ENCODE results near the gene RPAIN.
"Not testable (repeated sequence)": the region's sequence is repeated elsewhere in the genome, so short reads cannot be mapped to it uniquely, and the experiment has no call there.

RPAIN gene

DNA sequence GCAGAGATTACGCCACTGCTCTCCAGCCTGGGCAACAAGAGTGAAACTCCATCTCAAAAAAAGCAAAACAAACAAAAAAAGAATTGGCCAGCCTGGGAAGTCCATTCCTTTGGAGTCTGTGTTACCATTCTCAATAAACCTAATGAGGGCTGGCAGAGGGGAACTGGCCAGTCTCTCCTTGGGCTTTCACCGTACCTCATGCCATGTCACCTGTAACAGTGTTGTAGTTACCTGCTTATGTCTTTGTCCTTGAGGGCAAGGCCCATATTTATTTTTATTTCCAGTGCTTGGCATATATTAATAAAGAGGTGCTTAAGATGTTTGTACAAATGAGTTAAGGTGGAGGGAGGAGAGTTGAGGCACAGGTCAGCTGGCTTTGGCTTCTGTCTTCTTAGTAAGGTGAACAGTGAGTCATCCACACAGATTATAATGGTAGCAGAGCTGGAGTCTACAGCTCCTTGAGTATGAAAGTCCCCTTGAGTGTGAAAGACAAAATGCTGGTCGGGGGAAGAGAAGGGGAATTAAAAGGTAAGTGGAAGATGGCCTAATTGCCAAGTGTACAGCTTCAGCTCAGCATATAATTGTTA, 10.5 kb downstream of the RPAIN start:
- no peak for DNase-seq

DNA sequence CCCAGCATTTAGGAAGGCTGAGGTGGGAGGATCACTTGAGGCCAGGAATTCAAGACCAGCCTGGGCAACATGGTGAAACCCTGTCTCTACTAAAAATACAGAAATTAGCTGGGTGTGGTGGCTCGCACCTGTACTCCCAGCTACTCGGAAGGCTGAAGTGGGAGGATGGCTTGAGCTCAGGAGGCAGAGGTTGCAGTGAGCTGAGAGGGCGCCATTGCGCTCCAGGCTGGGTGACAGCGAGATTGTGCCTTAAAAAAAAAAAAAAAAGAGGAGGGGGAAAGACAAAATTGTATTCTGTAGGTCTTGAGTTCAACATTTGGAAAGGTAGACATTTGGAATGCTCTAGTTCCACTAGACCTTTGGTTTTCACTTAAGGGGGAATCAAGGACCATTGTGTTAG, 11.3 kb downstream of the RPAIN start:
- not testable (repeated sequence) for DNase-seq

DNA sequence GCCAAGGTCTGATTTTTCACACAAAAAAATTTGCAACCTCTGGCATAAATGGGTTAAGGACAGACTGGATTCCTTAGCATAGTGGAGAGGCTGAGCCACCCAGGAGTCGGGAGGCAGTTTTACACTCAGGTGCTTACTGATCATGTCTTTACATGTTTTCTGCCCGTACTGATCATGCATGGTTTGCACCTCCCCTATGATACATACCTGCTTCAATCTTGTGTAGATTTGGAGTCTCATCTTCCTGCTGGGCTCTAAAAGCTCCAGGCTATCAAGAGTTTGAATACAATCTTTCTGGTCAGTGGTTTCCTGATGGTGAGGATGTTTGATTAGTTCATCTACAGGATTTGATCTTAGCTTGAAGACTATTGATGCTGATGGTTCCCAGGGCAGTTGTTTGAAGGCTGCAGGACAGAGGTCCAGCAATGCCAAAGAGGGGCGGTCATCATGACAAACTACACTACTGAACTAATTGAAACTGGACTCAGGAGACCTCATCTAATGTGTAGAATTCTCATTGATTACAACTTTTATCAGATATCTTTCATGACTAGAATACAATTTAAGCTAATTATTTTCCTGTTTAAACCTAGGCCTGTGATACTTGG, 12.1 kb downstream of the RPAIN start:
- no peak for DNase-seq

DNA sequence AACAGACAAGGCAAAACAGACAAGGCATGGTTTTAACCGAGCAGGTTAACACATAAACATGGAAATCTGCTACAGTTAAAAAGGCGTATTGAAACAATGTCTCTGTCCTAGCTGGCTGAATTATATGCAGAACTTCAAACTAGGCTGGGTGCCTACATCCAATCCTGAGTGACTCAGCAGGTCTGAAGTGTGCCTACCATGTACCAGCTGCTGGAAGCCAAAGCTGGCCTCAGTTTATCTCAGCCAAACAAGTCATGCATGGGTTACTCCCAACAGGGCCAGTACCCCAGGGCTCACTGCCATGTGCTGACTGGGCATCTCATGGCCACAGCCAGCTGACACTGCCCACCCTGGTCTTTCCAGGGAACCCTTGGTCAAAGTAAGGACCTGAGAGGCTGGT, 15.0 kb downstream of the RPAIN start:
- no peak for DNase-seq

DNA sequence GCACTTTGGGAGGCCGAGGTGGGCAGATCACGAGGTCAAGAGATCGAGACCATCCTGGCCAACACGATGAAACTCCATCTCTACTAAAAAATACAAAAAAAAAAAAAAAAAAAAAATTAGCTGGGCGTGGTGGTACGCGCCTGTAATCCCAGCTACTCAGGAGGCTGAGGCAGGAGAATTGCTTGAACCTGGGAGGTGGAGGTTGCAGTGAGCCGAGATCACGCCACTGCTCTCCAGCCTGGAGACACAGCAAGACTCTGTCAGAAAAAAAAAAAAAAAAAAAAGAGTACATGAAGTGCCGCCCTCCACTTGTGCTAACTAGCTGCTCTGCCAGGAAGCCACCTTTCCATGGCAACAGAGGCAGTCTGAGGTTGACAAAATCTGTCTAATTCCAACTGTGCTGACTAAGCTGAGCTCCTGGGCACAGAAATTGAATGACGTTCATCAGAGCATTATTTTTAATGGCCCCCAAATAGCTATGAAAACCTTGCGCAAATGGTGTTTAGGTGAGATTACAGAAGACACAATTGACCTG, 15.9 kb downstream of the RPAIN start:
- not testable (repeated sequence) for DNase-seq

DNA sequence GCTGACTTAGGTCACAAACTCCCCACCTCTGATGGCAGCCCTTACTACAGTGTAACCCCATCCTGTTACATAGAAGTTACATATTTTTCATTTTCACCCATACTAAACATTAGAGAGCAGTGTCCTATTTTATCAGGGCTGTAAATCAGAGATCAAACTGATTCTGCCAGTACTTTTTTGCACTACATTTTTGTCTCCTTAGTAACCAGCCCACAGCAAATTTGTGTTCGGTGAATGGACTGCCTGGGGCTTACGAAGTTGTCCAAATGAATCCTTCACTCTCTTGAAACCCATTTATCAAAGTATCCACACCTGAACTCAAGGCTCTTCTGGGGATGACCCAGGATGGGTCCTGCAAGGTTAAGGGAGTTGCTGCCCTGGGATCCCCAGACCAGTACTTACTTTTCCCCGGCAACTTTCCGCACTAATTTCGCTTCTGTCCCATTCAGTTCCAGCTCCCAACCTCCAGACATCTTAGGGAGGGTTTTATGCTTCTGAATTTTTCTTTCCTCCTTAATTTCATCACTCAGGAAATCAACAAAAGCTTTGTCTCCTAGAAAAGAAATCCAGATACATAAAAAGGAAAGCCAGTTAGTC, 17.8 kb downstream of the RPAIN start:
- DNase-seq: no peak

DNA sequence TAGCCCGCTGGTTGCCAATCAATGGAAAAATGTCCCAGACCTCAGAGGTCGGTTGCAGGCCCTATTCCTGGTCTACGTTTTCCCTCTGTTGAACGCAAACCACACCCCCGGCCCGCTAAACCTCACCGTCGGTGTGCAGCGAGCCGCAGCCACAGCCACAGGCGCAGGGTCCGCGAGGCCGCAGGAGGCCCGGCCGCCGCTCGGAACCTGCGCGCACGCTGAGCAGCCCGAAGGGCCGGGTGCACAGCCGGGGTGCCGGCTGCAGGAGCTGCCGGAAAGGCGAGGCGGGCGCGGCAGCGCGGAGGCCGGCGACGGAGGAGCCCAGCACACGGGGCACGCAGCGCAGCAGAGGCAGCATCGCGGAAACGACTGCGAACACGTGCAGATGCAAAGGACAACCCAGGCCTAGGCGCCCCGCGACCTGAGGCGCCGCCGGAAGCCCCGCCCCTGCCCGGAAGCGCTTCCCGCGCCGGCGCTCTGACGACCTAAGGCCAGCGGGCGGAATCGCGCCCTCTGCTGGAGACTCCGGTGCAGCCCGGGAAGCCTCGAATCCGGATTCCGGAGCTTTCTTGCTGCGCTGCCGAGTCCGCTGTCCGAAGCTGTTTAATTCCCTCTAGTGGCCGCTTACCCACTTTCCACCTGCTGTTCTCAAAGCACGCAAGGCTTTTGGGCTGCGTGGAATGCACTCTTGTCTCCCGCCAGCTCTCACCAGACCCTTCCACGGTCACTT, 18.9 kb downstream of the RPAIN start, which contains the start of gene C1QBP:
TSS of gene C1QBP (minus strand) at position 440 of the 730 bp plus-strand sequence. CDS start at position 358, 82 bp downstream.
- peak; percentile 92 for DNase-seq

DNA sequence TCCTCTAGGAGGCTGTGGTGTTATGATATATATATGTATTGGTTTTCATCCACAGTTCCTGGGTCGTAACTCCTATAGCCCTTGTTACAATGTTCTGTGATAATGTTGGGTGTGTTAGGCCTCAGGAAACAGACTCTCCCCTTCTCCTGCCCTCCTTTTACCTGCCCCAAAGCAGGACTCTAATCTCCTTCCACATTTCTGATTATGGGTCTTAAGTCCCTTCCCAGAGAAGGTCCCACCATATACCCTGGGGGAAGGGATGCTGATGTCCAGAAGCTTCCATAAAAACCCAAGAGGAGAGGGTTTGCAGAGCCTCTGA, 19.4 kb downstream of the RPAIN start:
- no peak for DNase-seq

DNA sequence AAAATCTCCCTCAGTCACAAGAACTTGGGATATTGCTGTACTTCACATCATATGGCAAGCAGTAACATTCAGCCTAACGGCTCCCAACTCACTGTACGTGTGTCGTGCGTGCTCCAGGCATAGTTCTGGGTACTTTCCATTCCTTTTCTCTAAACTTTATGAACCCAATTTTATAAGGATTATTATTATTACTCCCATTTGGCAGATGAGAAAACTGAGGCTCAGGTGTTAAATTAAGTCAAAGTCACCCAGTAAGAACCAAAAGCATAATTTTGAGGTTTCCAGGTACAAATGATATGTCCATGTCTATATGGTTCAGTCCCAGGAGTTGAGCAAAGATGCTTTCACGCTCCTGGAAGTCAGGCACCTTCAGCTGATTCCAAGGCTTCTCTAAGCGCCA, 23.7 kb downstream of the RPAIN start:
- no peak for DNase-seq

DNA sequence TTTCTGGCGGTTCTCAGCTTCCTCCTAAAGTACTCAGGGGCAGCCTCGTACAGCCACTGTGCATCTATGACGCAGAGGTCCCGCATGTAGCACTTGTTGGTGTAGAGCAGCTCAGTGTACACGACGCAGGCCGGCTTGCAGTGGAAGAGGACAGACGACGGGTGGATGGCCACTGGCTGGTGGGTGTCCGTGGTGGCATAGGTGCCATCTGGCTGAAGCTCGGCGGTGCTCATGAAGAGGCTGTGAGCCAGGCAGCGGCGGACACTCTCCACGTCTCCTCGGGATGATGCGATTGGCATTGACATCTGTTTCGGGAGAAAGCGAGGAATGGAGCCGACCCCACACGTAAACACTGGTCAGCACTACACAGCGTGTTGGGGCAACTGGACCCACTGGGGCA, 24.2 kb downstream of the RPAIN start:
- DNase-seq: no peak

DNA sequence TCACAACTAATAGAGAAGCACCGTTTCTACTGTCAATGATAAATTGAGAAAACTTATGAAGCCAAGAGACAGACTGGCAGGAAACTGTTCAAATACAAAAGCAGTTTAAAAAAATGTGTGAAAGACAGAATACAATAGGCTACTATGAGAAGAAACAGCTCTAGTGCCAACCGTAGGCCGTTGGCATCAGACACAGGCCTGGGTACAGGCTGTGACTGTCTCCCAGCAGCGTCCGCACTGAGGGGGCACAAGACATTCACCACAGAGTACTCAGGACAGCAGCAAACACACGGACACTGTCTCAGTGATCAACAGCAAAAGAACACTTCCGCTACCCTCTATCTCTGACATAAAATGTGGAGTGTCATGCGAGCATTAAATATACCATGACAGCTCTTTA, 26.8 kb downstream of the RPAIN start:
- no peak for DNase-seq

DNA sequence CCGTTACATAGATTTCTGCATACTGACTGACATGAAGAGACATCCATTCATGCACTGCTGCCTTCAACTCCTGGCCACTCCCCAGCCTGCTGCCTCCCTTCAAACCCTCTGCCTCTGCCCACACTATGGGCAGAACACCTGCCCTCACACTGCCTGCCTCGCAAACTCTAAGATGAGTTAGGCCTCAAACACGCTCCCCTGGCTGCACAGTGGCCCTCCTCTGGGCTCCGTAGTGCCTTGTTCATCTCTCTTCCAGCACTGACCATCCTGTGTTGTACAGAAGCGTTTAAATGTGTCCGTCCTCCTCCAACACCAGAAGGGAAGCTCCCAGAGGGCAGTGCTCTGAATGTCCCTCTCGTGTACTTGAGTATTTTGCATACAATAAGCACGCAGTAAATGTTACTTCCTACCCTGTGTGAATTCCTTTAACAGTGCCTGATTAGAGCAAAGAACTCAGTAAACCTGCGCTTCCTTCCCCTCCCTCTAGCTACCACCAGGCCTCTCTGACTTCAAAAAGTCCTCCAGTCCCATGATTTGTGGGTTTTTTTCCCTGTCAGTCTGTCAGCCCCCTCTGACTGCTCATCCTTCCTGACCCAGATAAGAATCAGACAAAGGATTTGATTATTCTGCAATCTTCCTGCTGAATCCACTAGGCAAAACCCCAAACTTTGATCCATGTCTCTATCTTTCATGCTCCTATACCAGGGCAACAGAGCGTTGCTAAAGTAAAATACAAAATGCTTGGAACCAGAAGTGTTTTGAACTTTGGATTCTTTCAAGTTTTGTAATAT, 44.9 kb downstream of the RPAIN start:
- no peak for DNase-seq

DNA sequence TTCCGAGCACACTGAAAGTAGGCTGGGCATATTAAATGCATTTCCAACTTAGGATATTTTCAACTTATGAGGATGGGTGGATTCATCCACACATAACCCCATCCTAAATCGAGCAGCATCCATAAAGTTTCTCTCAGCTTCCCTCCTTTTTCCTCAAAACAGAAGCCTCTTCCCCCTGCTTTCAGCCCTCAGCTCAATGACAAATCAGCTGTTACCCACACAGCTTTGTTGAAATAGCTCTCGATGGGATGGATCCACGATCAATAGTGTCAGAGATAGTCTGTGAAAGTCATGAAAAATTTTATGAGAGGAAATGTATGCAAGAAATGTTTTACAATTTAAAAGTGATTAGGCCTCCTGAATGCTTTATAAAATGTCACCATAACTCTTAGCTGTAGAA, 46.3 kb downstream of the RPAIN start:
- no peak for DNase-seq

DNA sequence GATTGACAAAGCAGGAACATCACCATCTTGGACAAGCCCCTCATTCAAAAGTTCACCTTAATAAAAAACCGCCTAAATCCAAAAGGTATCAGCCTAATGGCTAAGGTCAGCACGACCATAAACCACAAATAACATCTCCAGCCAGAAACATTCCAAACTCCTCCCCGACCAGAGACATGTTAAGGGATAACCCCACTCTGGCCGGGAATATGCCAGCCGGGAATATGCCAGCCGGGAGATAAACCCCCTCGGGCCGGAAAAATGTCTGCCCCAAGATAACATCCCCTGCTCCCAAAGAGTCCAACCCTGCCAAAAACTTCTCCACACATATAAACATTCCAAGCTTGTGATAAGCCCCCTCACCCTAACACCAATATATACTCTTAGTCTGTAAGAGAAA, 47.4 kb downstream of the RPAIN start:
- no peak for DNase-seq

DNA sequence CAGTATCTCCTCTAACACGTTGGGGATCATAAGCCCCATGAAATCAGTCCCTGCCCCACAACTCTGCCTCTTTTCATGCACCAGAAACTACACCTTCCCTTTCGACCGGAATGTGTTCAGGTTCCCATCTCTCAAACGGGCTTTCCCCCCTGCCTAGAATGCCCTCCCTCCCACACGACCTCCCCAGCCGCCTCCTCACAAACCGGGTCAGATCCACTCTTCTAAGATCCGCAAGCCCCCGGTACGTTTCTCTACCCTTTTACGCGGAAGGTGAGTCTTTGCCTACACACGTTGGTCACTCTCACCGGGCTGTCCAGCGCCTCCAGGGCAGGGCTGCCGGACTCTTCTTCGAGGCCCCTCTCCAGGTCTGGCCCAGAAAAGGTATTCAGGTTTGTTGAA, 48.1 kb downstream of the RPAIN start:
- no peak for DNase-seq

DNA sequence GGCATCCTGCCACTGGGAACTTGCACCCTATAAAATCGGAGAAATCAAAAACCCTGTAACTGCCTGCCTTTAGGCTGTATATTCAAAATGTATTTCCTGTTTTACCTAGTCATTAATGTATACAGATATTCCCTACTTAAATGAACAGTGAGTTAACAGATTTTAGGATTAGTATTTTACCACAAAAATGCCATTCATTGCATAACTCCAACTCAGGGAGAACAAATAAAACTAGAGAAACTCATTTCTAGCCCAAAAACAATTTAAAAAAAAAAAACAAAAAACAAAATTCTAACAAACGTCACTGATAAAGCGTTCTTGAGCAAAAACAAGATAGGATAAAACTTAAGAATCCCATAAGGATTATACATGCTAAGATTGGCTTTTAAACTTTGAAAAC, 52.5 kb downstream of the RPAIN start:
- DNase-seq: no peak

DNA sequence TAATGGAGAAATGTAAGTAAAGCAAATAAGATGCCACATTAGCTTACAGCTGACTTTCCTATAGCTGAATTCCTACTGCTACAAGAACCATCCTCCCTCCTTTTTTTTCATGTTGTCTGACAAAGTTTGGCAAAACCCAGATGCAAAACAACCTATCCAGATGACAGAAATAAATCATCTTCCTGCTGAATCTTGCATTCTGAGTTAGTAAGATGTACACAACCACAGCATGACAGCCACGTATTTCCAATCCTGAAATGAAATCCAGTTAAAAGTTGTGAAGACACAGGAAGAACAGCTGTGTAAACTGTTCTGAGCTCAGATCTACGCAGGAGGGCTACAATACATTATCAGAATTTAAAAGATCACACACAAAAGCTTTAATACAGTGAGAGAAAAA, 53.9 kb downstream of the RPAIN start:
- DNase-seq: no peak

DNA sequence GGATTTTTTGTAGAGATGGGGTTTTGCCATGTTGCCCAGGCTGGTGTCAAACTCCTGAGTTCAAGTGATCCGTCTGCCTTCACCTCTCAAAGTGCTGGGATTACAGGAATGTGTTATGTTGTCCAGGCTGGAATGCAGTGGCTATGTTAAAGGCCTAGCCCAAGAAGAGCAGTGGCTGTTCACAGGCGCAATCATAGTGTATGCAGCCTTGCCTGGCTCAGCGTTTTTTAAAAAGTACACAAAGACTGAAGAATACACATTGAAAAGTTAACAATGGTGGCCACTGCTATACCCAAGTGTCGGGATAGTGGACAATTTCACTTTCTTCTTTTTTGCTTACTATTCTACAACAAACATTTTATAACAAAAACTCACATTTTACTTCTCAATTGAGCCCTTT, 59.0 kb downstream of the RPAIN start:
- DNase-seq: no peak

DNA sequence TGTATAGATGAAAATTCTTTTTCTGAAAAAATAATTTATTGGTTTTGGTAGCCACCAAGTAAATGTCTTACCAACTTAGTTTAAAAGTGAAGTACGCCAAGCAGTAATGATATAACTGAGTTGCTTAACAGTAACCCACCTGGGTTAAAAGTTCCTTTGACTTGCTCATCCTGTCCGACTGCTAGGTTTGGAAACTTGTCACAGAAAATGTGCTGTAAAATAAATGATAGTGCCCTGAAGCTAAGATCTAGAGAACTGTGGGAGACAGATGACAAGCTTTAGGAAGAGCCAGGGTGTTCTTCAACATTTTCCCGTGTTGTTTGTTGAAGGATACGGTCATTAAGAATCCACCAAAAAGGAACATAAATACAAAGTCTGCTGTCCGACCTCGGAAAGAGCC, 61.0 kb downstream of the RPAIN start:
- no peak for DNase-seq

DNA sequence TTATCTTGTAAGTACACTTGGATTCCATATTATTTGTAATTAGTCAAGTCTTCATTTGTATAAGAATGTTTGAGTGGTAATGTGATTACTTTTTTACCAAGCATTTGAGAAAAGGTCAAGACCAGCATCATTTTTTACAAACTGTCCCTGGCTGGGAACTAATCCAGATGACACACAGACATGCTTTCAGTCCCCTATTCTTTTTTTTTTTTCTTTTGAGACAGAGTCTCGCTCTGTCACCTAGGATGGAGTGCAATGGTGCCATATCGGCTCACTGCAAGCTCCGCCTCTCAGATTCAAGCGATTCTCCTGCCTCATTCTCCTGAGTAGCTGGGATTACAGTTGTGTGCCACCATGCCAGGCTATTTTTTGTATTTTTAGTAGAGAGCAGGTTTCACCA, 61.5 kb downstream of the RPAIN start:
- DNase-seq: no peak

All from activated gamma-delta T cell treated with Interleukin-2 at 50 U/mL for 16 hours (primary cell).